SW480 (cell line): Measurements from ENCODE around the gene TAC4.
"Not testable (repeated sequence)": the region's sequence is repeated elsewhere in the genome, so short reads cannot be mapped to it uniquely, and the experiment has no call there.

Source experiments
- DNase-seq: peaks from one replicate; pipeline ENCODE4 v3.0.0-alpha.2; 2016; ENCODE audit warnings: low spot score

The TAC4 gene

GRCh38 chr17:49842371-49842770 is 5.5 kb downstream of the TAC4 start:
- no peak for DNase-seq

GRCh38 chr17:49841548-49841947 is 6.3 kb downstream of the TAC4 start:
- DNase-seq: no peak

- DNase-seq: no peak
Observed at GRCh38 chr17:49839455-49839854, 8.4 kb downstream of the TAC4 start.

- no peak for DNase-seq
Observed at GRCh38 chr17:49836111-49837030, 11.5 kb downstream of the TAC4 start.

GRCh38 chr17:49835472-49835871 is 12.4 kb downstream of the TAC4 start:
- no peak for DNase-seq

GRCh38 chr17:49834118-49834743 is 13.6 kb downstream of the TAC4 start:
- no peak for DNase-seq

GRCh38 chr17:49832840-49833599 is 14.8 kb downstream of the TAC4 start:
- no peak for DNase-seq

- no peak for DNase-seq
Observed at GRCh38 chr17:49830605-49831004, 17.3 kb downstream of the TAC4 start.

- DNase-seq: no peak
Observed at GRCh38 chr17:49829026-49829425, 18.8 kb downstream of the TAC4 start.

- not testable (repeated sequence) for DNase-seq
Observed at GRCh38 chr17:49828325-49828724, 19.5 kb downstream of the TAC4 start.

- DNase-seq: no peak
Observed at GRCh38 chr17:49825645-49826044, 22.2 kb downstream of the TAC4 start.

- no peak for DNase-seq
Observed at GRCh38 chr17:49823614-49824013, 24.3 kb downstream of the TAC4 start.

GRCh38 chr17:49822829-49823228 is 25.0 kb downstream of the TAC4 start:
- DNase-seq: no peak

GRCh38 chr17:49821916-49822315 is 26.0 kb downstream of the TAC4 start:
- DNase-seq: no peak

GRCh38 chr17:49821466-49821865 is 26.4 kb downstream of the TAC4 start:
- DNase-seq: no peak

- no peak for DNase-seq
Observed at GRCh38 chr17:49820773-49821172, 27.1 kb downstream of the TAC4 start.

- no peak for DNase-seq
Observed at GRCh38 chr17:49819651-49820050, 28.2 kb downstream of the TAC4 start.

- DNase-seq: no peak
Observed at GRCh38 chr17:49819138-49819537, 28.7 kb downstream of the TAC4 start.

- DNase-seq: no peak
Observed at GRCh38 chr17:49817993-49818392, 29.9 kb downstream of the TAC4 start.

GRCh38 chr17:49815761-49816281 is 32.0 kb downstream of the TAC4 start:
- no peak for DNase-seq

GRCh38 chr17:49814781-49815529 is 32.9 kb downstream of the TAC4 start:
- no peak for DNase-seq

- DNase-seq: no peak
Observed at GRCh38 chr17:49809056-49809455, 38.8 kb downstream of the TAC4 start.
